ENCODE data around the gene GPAT2. TPM values are rescaled to one million over a fixed set of nuclear protein-coding genes. Genes with fewer than 3 reads are reported as not detected.
"Not testable (repeated sequence)": the region's sequence is repeated elsewhere in the genome, so short reads cannot be mapped to it uniquely, and the experiment has no call there.

Gene GPAT2
- total RNA-seq, 1 experiment from 2014 or later = not detected

GRCh38 chr2:96065381-96065930 is 30.7 kb upstream of the GPAT2 start:
- no peak for ATAC-seq
- H3K27me3 ChIP-seq (ENCODE audit: low read length) = no peaks in the 10 kb centered on the region
- no peak overlapping the region for H2AFZ ChIP-seq (ENCODE audit: low read length)
- no peak overlapping the region for H3K4me3 ChIP-seq (ENCODE audit: low read length)
- H3K36me3 ChIP-seq (ENCODE audit: low read depth, low read length) = no peaks in the 10 kb centered on the region
- H3K9me2 ChIP-seq (replicated peaks; ENCODE audit: low read length) = no peaks in the 10 kb centered on the region
- no peak overlapping the region for H3K4me2 ChIP-seq (ENCODE audit: low read length)
- no peak overlapping the region for H3K9ac ChIP-seq (ENCODE audit: low read length)
- intact Hi-C loops (cut with micrococcal nuclease) = no loop called here
- BruUV-seq (replicated peaks) = no TSS peak
- DNase-seq = no peak
- H4K20me1 ChIP-seq (ENCODE audit: low read length) = no peaks in the 10 kb centered on the region
- ChIA-PET CTCF (no interaction called here), POLR2A (ENCODE audit: unreplicated experiment) (no interaction called here)
- peaks cover 4% of the 10 kb centered on the region; the same call in 1 of the 2 replicates for H3K4me1 ChIP-seq (ENCODE audit: insufficient read depth, low read length)
- no peaks in the 10 kb centered on the region for H3F3A ChIP-seq (ENCODE audit: low read length, unreplicated experiment)
- TF ChIP-seq CTCF (conservative IDR thresholded peaks at IDR 0.05; ENCODE audit: low read depth, low read length) (no peak), EZH2phosphoT487 (IDR thresholded peaks at IDR 0.05; ENCODE audit: borderline replicate concordance, low read length) (no peak), EZH2 (IDR thresholded peaks at IDR 0.05; ENCODE audit: low read length, unreplicated experiment) (no peak)
- H3K9me3 ChIP-seq (ENCODE audit: low read length) = no peaks in the 10 kb centered on the region
- H3K79me2 ChIP-seq (ENCODE audit: low read length) = no peaks in the 10 kb centered on the region
- no peak overlapping the region for H3K27ac ChIP-seq (ENCODE audit: low read length)

- H4K20me1 ChIP-seq (ENCODE audit: low read length); ATAC-seq; BruUV-seq (replicated peaks); H2AFZ ChIP-seq (ENCODE audit: low read length); H3K9me3 ChIP-seq (ENCODE audit: low read length); H3K36me3 ChIP-seq (ENCODE audit: low read depth, low read length); DNase-seq; POLR2A ChIA-PET (ENCODE audit: unreplicated experiment); H3K4me3 ChIP-seq (ENCODE audit: low read length); H3K9me2 ChIP-seq (replicated peaks; ENCODE audit: low read length); H3K79me2 ChIP-seq (ENCODE audit: low read length); H3K4me1 ChIP-seq (ENCODE audit: insufficient read depth, low read length); H3K27me3 ChIP-seq (ENCODE audit: low read length); H3F3A ChIP-seq (ENCODE audit: low read length, unreplicated experiment); H3K9ac ChIP-seq (ENCODE audit: low read length); intact Hi-C loops (cut with micrococcal nuclease); H3K4me2 ChIP-seq (ENCODE audit: low read length); CTCF ChIA-PET; H3K27ac ChIP-seq (ENCODE audit: low read length): not testable (repeated sequence)
These were observed 30.0 kb upstream of the GPAT2 start for GRCh38 chr2:96064760-96065159.

DNA sequence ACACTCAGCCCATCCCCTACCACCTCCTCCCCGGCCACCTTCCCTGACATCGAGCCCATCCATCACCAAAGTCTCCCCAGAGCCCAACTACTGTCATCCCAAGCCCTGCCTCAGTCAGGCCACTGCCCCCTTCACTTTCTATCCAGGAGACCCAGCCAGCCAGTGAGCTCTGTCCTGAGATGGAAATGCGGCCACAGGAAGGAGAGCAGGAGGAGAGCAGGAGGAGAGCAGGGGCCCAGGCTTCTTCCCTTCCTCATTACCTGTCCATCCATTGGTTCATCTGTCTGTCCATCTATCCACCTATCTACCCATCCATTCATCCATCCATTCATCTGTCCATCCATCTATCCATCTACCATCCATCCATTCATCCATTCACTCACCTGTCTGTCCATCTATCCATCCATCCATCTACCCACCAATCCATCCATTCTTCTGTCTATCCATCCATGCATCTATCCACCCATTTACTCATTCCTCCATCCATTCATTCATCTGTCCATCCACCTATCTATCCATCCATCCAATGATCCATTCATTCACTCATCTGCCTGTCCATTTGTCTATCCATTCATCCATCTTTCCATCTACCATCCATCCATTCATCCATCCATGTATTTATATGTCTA is 29.4 kb upstream of the GPAT2 start:
- H3K4me1 ChIP-seq (ENCODE audit: insufficient read depth, low read length); H3K9ac ChIP-seq (ENCODE audit: low read length); H3K27me3 ChIP-seq (ENCODE audit: low read length); BruUV-seq (replicated peaks); H2AFZ ChIP-seq (ENCODE audit: low read length); H4K20me1 ChIP-seq (ENCODE audit: low read length); H3K36me3 ChIP-seq (ENCODE audit: low read depth, low read length); ATAC-seq; H3K79me2 ChIP-seq (ENCODE audit: low read length); H3K27ac ChIP-seq (ENCODE audit: low read length); H3F3A ChIP-seq (ENCODE audit: low read length, unreplicated experiment); H3K4me2 ChIP-seq (ENCODE audit: low read length); H3K9me2 ChIP-seq (replicated peaks; ENCODE audit: low read length); H3K9me3 ChIP-seq (ENCODE audit: low read length); DNase-seq; POLR2A ChIA-PET (ENCODE audit: unreplicated experiment); intact Hi-C loops (cut with micrococcal nuclease); H3K4me3 ChIP-seq (ENCODE audit: low read length); CTCF ChIA-PET: not testable (repeated sequence)
